Stimulated activated CD4-positive, alpha-beta T cell treated with anti-CD3 and anti-CD28 coated beads, Interleukin-2, amount 100 ng/mL, for 48 hours (primary cell): Measurements from ENCODE around the gene DEPDC5.
"Not testable (repeated sequence)": the region's sequence is repeated elsewhere in the genome, so short reads cannot be mapped to it uniquely, and the experiment has no call there.

Experiments used
- DNase-seq, 2 donors: peaks; one replicate each; pipeline ENCODE4 v3.0.0-alpha.2; 2020

Gene DEPDC5

GRCh38 chr22:31753634-31754501 is at the start of gene DEPDC5:
Gene DEPDC5, plus strand, starts transcription at chr22:31754019. Its CDS starts 903 bp downstream, at chr22:31754922.
- peak; percentile 96 to 98 for DNase-seq

DNA sequence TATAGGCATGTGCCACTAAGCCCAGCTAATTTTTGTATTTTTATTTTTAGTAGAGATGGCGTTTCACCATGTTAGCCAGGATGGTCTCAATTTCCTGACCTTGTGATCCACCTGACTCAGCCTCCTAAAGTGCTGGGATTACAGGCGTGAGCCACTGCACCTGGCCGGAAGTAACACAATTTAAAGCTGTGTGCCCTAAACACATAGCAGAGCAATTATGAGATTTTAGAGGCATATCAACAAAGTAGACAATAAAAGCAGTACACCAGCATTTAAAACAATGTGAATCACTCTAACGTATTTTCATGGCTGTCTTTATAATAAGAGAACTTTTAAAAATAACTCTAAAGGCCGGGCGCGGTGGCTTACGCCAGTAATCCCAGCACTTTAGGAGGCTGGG is 46.3 kb upstream of the DEPDC5 start:
- no peak for DNase-seq

GRCh38 chr22:31711226-31711625 is 42.6 kb upstream of the DEPDC5 start:
- not testable (repeated sequence) for DNase-seq

- no peak for DNase-seq
Observed at GRCh38 chr22:31715147-31715778, 38.6 kb upstream of the DEPDC5 start.

- no peak for DNase-seq
Observed at GRCh38 chr22:31719850-31720471, 33.9 kb upstream of the DEPDC5 start.

GRCh38 chr22:31723723-31724122 is 30.1 kb upstream of the DEPDC5 start:
- DNase-seq, result no peak

GRCh38 chr22:31726692-31727091 is 27.1 kb upstream of the DEPDC5 start:
- DNase-seq, result no peak

GRCh38 chr22:31728857-31729256 is 25.0 kb upstream of the DEPDC5 start:
- DNase-seq, result no peak

DNA sequence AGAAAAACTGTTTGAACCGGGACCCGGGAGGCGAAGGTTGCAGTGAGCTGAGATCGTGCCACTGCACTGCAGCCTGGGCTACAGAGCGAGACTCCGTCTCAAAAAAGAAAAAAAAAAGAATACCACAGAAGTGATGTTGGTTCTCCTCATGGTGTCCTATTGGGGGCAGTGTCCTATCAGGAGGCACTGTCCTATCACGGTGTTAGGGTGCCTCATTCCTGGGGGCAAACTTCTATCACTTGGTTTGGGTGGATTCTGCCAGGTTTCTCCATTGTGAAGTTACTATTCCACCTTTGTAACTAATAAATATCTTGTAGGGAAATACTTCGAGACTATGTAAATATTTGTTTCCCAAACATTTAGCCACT is 23.5 kb upstream of the DEPDC5 start:
- no peak for DNase-seq

GRCh38 chr22:31732089-31732829 is 21.6 kb upstream of the DEPDC5 start:
- no peak for DNase-seq

DNA sequence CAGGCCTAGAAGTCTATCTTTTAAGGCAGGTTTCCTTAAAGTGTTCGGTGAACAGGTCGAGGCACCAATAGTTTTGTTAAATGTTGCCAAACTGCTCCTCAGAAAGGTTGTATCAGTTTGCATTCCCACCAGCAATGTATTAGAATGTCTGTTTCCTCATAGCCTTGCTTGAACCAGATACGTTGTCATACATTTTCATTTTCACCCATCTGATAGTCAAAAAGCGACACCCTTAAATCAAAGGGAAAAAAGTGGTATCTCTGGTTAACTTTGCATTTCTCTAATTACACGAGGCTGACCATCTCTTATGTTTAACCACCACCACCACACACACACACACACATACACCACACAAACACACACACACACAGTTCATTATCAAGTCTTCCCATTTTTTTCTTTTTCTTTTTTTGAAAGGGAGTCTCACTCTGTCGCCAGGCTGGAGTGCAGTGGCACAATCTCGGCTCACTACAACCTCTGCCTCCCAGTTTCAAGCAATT is 20.2 kb upstream of the DEPDC5 start:
- no peak for DNase-seq

DNA sequence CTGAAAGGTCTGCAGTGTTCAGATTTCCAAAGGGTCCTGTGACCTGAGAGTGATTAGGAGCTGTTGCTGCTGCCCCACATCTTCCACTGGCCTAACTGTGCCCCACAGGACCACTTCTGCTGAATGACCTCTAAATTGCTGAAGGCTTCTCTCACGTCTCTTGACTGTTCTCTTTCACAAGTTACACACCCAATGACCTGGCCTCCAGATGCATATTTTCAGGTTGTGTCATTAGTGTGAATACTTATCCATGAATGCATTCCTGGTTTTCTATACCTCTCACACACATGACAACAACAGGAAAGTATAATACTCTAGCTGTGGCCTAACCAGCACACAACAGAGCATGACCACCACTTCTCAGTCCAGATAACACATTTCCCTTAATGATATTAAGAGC is 19.3 kb upstream of the DEPDC5 start:
- no peak for DNase-seq

- no peak for DNase-seq
Observed at GRCh38 chr22:31736458-31736857, 17.4 kb upstream of the DEPDC5 start.

- no peak for DNase-seq
Observed at GRCh38 chr22:31737932-31738331, 15.9 kb upstream of the DEPDC5 start.

DNA sequence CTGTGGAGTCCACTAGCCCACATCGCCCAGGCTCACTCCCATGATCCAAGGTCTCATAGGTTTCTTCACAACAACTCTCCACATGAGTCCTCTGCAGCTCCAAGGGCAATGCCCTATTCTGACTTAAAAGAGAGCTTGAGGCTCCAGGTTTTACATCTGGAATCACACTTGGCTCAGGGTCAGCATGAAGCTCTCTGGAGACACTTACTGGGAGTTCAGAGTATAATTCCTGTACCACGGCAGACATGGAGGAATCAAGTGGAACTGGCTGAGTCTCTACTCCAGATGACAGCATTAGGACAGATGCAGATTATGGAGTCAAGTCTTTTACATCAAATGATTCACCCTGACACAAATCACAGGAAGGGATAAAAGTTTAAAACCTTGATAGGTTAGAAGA is 15.3 kb upstream of the DEPDC5 start:
- no peak for DNase-seq

DNA sequence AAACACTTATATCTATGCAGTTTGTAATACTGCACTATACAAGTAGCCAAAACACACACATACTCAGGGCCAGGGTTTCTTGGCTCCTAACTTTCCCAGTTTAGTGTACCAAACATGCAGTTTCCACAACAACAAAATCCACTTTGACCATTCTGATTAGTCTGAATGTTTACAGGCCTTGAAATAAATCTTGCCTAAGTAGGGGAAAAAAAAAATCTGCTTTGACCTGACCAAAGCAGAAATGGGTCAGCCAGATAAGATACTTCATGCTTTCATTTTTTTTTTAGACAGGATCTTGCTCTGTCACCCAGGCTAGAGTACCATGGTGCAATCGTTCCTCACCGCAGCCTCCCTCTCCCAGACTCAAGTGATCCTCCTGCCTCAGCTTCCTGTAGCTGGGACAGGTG is 14.0 kb upstream of the DEPDC5 start:
- DNase-seq, result no peak

GRCh38 chr22:31740314-31740713 is 13.5 kb upstream of the DEPDC5 start:
- DNase-seq, result not testable (repeated sequence)

GRCh38 chr22:31742115-31742514 is 11.7 kb upstream of the DEPDC5 start:
- DNase-seq, result no peak

- no peak for DNase-seq
Observed at GRCh38 chr22:31742682-31743081, 11.1 kb upstream of the DEPDC5 start.

DNA sequence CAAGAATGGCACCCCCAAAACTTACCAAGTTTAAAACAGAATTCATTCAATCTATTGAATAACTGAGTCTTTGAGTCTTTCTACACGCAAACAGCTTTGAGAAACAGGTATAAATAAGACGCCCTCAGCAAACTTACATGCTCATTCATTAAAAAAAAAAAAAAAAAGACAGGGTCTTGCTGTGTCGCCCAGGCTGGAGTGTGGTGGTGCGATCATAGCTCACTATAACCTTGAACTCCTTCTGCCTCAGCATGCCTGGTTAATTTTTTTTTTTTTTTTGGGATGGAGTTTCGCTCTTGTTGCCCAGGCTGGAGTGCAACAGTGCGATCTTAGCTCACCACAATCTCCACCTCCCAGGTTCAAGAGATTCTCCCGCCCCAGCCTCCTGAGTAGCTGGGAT is 9.9 kb upstream of the DEPDC5 start:
- DNase-seq, result no peak

DNA sequence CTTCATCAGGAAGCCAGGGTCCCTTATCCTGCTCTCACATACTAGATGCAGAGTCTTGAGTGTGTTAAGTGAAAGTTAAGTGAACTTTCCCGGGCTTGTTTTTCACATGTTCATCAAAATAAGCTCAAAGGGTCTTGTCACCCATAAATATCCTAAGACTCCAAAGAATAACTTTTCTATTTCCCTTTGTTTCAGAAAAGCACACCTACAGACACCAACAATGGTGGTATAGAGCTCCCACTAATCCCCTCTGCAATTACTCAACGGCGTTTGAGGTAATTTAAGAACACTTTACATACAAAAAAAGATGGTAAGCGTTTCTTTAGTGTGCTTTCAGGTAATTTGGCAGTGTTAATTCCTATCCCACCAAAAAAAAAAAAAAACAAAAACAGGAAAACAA is 6.4 kb upstream of the DEPDC5 start:
- no peak for DNase-seq

DNA sequence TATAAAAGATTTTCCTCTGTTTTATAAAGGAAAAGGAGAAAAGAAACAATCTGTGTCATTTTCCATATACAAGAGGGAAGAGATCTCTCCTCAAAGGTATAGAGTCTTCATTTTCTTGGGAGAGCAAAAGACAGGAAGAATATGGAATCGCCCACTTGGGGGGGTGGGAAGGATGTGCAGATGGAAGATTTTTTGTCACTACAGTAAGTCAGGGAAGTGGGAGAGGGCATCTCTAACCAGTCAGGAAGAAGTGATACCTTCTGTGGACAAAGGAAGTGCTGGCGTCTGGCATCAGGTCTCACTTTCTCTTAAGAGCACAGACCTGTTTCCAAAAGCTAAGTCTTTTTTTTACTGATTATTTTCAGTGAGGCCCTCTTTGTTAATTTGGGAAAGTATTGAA is 5.3 kb upstream of the DEPDC5 start:
- no peak for DNase-seq
